ENCODE measurements around the gene DOCK4.

DOCK4 gene

DNA sequence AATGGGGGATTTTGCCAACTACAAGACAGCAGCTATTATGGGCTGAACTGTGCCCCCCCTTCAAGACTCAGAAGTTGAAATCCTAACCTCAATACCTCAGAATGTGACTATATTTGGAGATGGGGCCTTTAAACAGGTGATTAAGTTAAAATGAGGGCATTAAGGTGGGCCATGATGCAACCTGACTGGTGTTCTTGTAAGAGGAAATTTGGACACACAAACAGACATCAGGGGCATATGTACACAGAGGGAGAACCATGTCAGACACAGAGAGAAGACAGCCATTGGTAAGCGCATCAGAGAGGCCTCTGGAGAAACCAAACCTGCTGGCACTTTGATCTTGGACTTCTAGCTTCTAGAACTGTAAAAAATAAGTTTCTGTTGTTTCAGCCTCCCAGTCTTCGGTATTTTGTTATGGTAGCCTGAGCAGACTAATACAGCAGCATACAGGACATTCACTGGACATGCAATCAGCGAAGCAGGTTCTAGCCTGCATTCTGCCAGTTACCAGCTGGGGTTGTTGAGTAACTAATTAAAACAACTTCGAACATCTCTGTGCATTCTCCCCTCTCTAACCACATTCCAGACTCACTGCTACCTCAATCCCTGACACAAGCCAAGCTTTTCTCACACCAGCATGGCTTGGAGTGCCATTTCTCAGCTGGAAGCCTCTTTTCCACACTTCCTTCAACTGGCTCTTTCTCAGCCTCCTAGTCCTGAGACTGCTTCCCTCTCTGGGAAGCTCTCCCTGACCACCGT is 141.4 kb downstream of the DOCK4 start:
- no peaks in the 10 kb centered on the region for H4K20me1 ChIP-seq (ENCODE audit: insufficient read depth, low read length, poor library complexity, severe bottlenecking)
- H3K4me1 ChIP-seq (ENCODE audit: insufficient read depth, low read length, poor library complexity, severe bottlenecking): no peaks in the 10 kb centered on the region
- TF ChIP-seq, protein P1, sequence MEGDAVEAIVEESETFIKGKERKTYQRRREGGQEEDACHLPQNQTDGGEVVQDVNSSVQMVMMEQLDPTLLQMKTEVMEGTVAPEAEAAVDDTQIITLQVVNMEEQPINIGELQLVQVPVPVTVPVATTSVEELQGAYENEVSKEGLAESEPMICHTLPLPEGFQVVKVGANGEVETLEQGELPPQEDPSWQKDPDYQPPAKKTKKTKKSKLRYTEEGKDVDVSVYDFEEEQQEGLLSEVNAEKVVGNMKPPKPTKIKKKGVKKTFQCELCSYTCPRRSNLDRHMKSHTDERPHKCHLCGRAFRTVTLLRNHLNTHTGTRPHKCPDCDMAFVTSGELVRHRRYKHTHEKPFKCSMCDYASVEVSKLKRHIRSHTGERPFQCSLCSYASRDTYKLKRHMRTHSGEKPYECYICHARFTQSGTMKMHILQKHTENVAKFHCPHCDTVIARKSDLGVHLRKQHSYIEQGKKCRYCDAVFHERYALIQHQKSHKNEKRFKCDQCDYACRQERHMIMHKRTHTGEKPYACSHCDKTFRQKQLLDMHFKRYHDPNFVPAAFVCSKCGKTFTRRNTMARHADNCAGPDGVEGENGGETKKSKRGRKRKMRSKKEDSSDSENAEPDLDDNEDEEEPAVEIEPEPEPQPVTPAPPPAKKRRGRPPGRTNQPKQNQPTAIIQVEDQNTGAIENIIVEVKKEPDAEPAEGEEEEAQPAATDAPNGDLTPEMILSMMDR (conservative IDR thresholded peaks at IDR 0.05; ENCODE audit: low read length): no peak
- TF ChIP-seq EZH2phosphoT487 (IDR thresholded peaks at IDR 0.05; ENCODE audit: borderline replicate concordance): no peak

DNA sequence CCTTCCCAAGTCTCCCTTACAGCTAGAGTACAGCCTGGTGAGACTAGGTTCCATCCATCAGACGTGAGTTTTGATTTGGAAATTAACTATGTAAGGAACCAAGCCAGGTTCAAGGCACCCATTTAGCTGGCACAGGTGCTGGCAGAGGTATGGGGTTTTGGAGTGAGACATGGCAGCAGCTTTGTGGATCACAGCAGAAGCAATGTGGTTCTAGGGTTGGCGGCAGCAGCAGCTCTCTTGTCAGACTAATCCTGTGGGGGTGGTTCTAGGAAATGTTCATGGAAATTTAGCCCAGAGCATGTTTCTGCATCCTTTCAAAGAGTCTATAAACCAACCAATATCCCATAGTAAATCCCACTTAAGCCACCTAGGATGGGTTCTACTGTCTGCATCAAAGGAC is 142.2 kb downstream of the DOCK4 start:
- Histone ChIP-seq H3K9me3 (ENCODE audit: insufficient read depth, low read depth, low read length) (no peaks in the 10 kb centered on the region), H3K9ac (ENCODE audit: low read depth, low read length, poor library complexity, severe bottlenecking) (no peak overlapping the region), H3K4me1 (ENCODE audit: insufficient read depth, low read length, poor library complexity, severe bottlenecking) (no peaks in the 10 kb centered on the region), H3K9me2 (replicated peaks; ENCODE audit: low read depth, low read length) (no peaks in the 10 kb centered on the region), H3K27me3 (ENCODE audit: insufficient read depth, low read length, poor library complexity, severe bottlenecking) (no peaks in the 10 kb centered on the region), H4K20me1 (ENCODE audit: insufficient read depth, low read length, poor library complexity, severe bottlenecking) (no peaks in the 10 kb centered on the region), H3K4me2 (ENCODE audit: low read depth, low read length, poor library complexity, severe bottlenecking) (no peak overlapping the region), H3K79me2 (ENCODE audit: insufficient read depth, low read length) (no peaks in the 10 kb centered on the region), H2AFZ (ENCODE audit: low read length) (no peak overlapping the region), H3F3A (ENCODE audit: low read depth) (no peaks in the 10 kb centered on the region), H3K4me3 (ENCODE audit: low read length, poor library complexity, severe bottlenecking) (no peak overlapping the region), H3K36me3 (ENCODE audit: insufficient read depth, low read length) (no peaks in the 10 kb centered on the region)
- TF ChIP-seq, protein P1 (conservative IDR thresholded peaks at IDR 0.05; ENCODE audit: low read length): no peak
- no peak for TF ChIP-seq EZH2phosphoT487 (IDR thresholded peaks at IDR 0.05; ENCODE audit: borderline replicate concordance)

More for the DNA sequence above, 141.4 kb downstream of the DOCK4 start:
- H3K4me2 ChIP-seq (ENCODE audit: low read depth, low read length, poor library complexity, severe bottlenecking): no peak overlapping the region
- no peaks in the 10 kb centered on the region for H3K9me2 ChIP-seq (replicated peaks; ENCODE audit: low read depth, low read length)
- H3K79me2 ChIP-seq (ENCODE audit: insufficient read depth, low read length): no peaks in the 10 kb centered on the region
- H3K36me3 ChIP-seq (ENCODE audit: insufficient read depth, low read length): no peaks in the 10 kb centered on the region
- no peak overlapping the region for H3K9ac ChIP-seq (ENCODE audit: low read depth, low read length, poor library complexity, severe bottlenecking)
- no peaks in the 10 kb centered on the region for H3F3A ChIP-seq (ENCODE audit: low read depth)
- no peak overlapping the region for H3K4me3 ChIP-seq (ENCODE audit: low read length, poor library complexity, severe bottlenecking)
- no peak overlapping the region for H2AFZ ChIP-seq (ENCODE audit: low read length)
- no peaks in the 10 kb centered on the region for H3K27me3 ChIP-seq (ENCODE audit: insufficient read depth, low read length, poor library complexity, severe bottlenecking)
- H3K9me3 ChIP-seq (ENCODE audit: insufficient read depth, low read depth, low read length): no peaks in the 10 kb centered on the region

DNA sequence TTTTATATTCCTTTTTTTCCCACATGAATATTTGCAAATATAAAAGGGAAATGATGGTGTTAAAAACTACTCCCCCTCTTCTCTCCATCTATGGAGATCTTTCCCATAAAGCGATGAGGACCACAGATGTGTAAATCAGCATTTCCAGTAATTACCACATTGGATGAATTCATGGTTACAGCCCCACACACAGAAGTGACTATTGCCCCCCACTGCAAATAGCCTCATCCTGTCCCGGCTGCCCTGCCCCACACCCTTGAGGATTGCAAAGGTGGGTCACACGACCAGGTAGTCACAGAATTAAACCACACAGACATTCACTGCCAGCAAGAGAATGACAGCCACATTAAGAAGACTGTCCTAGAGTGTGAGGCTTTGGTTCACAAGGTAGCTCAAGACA is 145.1 kb downstream of the DOCK4 start:
- H3K4me2 ChIP-seq (ENCODE audit: low read depth, low read length, poor library complexity, severe bottlenecking): no peak overlapping the region
- no peaks in the 10 kb centered on the region for H3K79me2 ChIP-seq (ENCODE audit: insufficient read depth, low read length)
- H3K9me3 ChIP-seq (ENCODE audit: insufficient read depth, low read depth, low read length): no peaks in the 10 kb centered on the region
- no peaks in the 10 kb centered on the region for H4K20me1 ChIP-seq (ENCODE audit: insufficient read depth, low read length, poor library complexity, severe bottlenecking)
- no peaks in the 10 kb centered on the region for H3K9me2 ChIP-seq (replicated peaks; ENCODE audit: low read depth, low read length)
- H3K9ac ChIP-seq (ENCODE audit: low read depth, low read length, poor library complexity, severe bottlenecking): no peak overlapping the region
- H3K36me3 ChIP-seq (ENCODE audit: insufficient read depth, low read length): no peaks in the 10 kb centered on the region
- no peak overlapping the region for H3K4me3 ChIP-seq (ENCODE audit: low read length, poor library complexity, severe bottlenecking)
- H3K27me3 ChIP-seq (ENCODE audit: insufficient read depth, low read length, poor library complexity, severe bottlenecking): no peaks in the 10 kb centered on the region
- H3K4me1 ChIP-seq (ENCODE audit: insufficient read depth, low read length, poor library complexity, severe bottlenecking): peaks cover 5% of the 10 kb centered on the region
- H2AFZ ChIP-seq (ENCODE audit: low read length): no peak overlapping the region
- no peak for TF ChIP-seq EZH2phosphoT487 (IDR thresholded peaks at IDR 0.05; ENCODE audit: borderline replicate concordance)
- TF ChIP-seq, protein P1 (conservative IDR thresholded peaks at IDR 0.05; ENCODE audit: low read length): no peak
- H3F3A ChIP-seq (ENCODE audit: low read depth): no peaks in the 10 kb centered on the region
